Caco-2 (cell line): ENCODE results near the gene HAPLN3. TPM values are rescaled to one million over a fixed set of nuclear protein-coding genes. Genes with fewer than 3 reads are reported as not detected.

Experiments used
- BruUV-seq: library from RNA; stranded (reverse); fragments of 400-500 nt; replicated peaks from 2 replicates; lab custom pipeline; 2021; lab: Mats Ljungman, UMichigan
- CTCF ChIA-PET: fragments of 300-600 bp; sonication (Branson Sonifier 250); formaldehyde crosslinking; loops from one replicate; lab custom pipeline; 2022; ENCODE audit warnings: antibody characterized with exemption; lab: Charles Lee
- POLR2A ChIA-PET: fragments of 300-600 bp; sonication (Branson Sonifier 250); formaldehyde crosslinking; loops from one replicate; lab custom pipeline; 2022; ENCODE audit warnings: antibody characterized with exemption; lab: Charles Lee
- DNase-seq, 2 experiments: peaks; one replicate each; pipeline versions ENCODE4 v3.0.0 to v3.0.0-alpha.2; 2020 to 2022
- H3K27me3 ChIP-seq: replicated peaks from 2 replicates; pipeline ENCODE4 v1.6.0; 2011; ENCODE audit warnings: low read length; ENCODE audit not compliant: control insufficient read depth, insufficient read depth
- H3K36me3 ChIP-seq: 2 replicates; pipeline ENCODE4 v1.5.1; 2011; ENCODE audit warnings: low read length; ENCODE audit not compliant: control insufficient read depth, insufficient read depth
- H3K4me1 ChIP-seq: fragments of 250-450 bp; sonication (Bioruptor Pico); 2 replicates; pipeline ENCODE4 v1.5.1; 2020; ENCODE audit warnings: mild to moderate bottlenecking
- H3K4me3 ChIP-seq: 2 replicates; pipeline ENCODE4 v1.5.1; 2011; ENCODE audit warnings: low read depth, mild to moderate bottlenecking, control low read depth, low read length
- H3K9me3 ChIP-seq: fragments of 250-450 bp; sonication (Bioruptor Pico); 2 replicates; pipeline ENCODE4 v1.5.1; 2020; ENCODE audit warnings: mild to moderate bottlenecking, moderate library complexity
- H3K27ac Mint-ChIP-seq: one replicate; pipeline ENCODE4 v1.8.0; 2022; ENCODE audit warnings: mixed read lengths; ENCODE audit not compliant: unreplicated experiment
- H3K27me3 Mint-ChIP-seq: one replicate; pipeline ENCODE4 v1.8.0; 2022; ENCODE audit warnings: mixed read lengths; ENCODE audit not compliant: insufficient read depth, unreplicated experiment
- H3K36me3 Mint-ChIP-seq: one replicate; pipeline ENCODE4 v1.8.0; 2022; ENCODE audit warnings: mild to moderate bottlenecking, mixed read lengths; ENCODE audit not compliant: insufficient read depth, unreplicated experiment
- H3K4me1 Mint-ChIP-seq: one replicate; pipeline ENCODE4 v1.8.0; 2022; ENCODE audit warnings: low read depth, mixed read lengths; ENCODE audit not compliant: unreplicated experiment
- H3K4me3 Mint-ChIP-seq: one replicate; pipeline ENCODE4 v1.8.0; 2022; ENCODE audit warnings: mild to moderate bottlenecking, moderate library complexity, mixed read lengths; ENCODE audit not compliant: unreplicated experiment
- H3K9me3 Mint-ChIP-seq: one replicate; pipeline ENCODE4 v1.8.0; 2022; ENCODE audit warnings: mixed read lengths; ENCODE audit not compliant: unreplicated experiment
- intact Hi-C: fragments of 100-400 bp; cut with micrococcal nuclease; formaldehyde crosslinking; loops from one replicate; pipeline ENCODE4 v1.10.0; 2022; ENCODE audit not compliant: unreplicated experiment
- total RNA-seq: library from RNA; stranded (reverse); gene quantifications from 2 replicates; pipeline ENCODE4 v1.2.3, GENCODE V29; 2022
- TF ChIP-seq, protein P1 (sequence below), 2 experiments: fragments of 200-600 bp in 1 of 2; IDR thresholded peaks; 1 replicate in 1 of 2; 2 replicates in 1 of 2; pipeline versions ENCODE4 v1.5.1 to v1.8.0; 2011 to 2022; ENCODE audit warnings: antibody characterized with exemption in 1 of 2, control low read depth in 1 of 2, inconsistent platforms in 1 of 2, low read depth in 1 of 2, low read length in 1 of 2, mild to moderate bottlenecking in 1 of 2, moderate library complexity in 1 of 2; ENCODE audit not compliant: insufficient read depth in 1 of 2, severe bottlenecking in 1 of 2, unreplicated experiment in 1 of 2

HAPLN3 gene
- total RNA-seq, 1 experiment from 2014 or later, result 16.7 TPM

DNA sequence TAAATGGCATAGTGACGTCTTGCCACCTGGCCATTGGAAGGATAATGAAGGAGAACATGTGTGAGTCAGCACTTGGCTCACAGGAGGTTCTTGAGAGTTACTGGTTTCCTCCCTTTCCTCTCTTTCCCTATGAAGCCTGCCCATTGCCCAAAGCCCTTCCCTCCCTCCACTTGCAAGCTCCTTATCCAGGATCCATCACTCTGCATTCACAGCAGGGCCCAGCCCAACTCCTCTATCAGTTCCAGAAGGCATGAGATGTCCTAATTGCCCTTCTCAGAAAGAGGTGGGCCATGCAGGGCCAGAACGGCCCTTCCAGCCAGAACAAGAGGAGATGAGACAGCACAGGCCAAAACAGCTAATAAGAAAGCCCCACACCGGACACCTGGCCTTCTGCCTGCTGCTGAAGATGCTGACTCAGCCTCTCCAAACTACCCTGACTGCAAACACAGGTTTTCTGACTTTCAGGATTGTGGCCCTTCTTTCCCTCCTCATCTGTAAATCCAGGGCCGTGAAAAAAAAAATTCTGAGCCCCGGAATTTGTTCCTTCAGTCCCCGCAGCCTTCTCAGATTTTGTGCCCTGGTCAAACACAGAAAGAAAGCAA, 29.7 kb downstream of the HAPLN3 start:
- no peaks in the 10 kb centered on the region for H3K27me3 ChIP-seq
- peaks cover 5% of the 10 kb centered on the region for H3K27me3 Mint-ChIP-seq
- H3K36me3 Mint-ChIP-seq, result no peaks in the 10 kb centered on the region
- ChIA-PET CTCF (no interaction called here), POLR2A (no interaction called here)
- H3K4me1 ChIP-seq, result no peaks in the 10 kb centered on the region
- no peaks in the 10 kb centered on the region for H3K36me3 ChIP-seq
- no peak overlapping the region for H3K27ac Mint-ChIP-seq
- H3K9me3 ChIP-seq, result no peaks in the 10 kb centered on the region
- H3K9me3 Mint-ChIP-seq, result no peaks in the 10 kb centered on the region
- DNase-seq, result no peak
- H3K4me3 ChIP-seq, result no peak overlapping the region
- H3K4me1 Mint-ChIP-seq, result no peaks in the 10 kb centered on the region
- H3K4me3 Mint-ChIP-seq, result no peak overlapping the region
- TF ChIP-seq, protein P1, sequence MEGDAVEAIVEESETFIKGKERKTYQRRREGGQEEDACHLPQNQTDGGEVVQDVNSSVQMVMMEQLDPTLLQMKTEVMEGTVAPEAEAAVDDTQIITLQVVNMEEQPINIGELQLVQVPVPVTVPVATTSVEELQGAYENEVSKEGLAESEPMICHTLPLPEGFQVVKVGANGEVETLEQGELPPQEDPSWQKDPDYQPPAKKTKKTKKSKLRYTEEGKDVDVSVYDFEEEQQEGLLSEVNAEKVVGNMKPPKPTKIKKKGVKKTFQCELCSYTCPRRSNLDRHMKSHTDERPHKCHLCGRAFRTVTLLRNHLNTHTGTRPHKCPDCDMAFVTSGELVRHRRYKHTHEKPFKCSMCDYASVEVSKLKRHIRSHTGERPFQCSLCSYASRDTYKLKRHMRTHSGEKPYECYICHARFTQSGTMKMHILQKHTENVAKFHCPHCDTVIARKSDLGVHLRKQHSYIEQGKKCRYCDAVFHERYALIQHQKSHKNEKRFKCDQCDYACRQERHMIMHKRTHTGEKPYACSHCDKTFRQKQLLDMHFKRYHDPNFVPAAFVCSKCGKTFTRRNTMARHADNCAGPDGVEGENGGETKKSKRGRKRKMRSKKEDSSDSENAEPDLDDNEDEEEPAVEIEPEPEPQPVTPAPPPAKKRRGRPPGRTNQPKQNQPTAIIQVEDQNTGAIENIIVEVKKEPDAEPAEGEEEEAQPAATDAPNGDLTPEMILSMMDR (IDR thresholded peaks at IDR 0.05; ENCODE audit: insufficient read depth in 1 of 2, low read depth in 1 of 2, low read length in 1 of 2, severe bottlenecking in 1 of 2, unreplicated experiment in 1 of 2), result no peak
- no TSS peak for BruUV-seq
- intact Hi-C loops, result no loop called here

DNA sequence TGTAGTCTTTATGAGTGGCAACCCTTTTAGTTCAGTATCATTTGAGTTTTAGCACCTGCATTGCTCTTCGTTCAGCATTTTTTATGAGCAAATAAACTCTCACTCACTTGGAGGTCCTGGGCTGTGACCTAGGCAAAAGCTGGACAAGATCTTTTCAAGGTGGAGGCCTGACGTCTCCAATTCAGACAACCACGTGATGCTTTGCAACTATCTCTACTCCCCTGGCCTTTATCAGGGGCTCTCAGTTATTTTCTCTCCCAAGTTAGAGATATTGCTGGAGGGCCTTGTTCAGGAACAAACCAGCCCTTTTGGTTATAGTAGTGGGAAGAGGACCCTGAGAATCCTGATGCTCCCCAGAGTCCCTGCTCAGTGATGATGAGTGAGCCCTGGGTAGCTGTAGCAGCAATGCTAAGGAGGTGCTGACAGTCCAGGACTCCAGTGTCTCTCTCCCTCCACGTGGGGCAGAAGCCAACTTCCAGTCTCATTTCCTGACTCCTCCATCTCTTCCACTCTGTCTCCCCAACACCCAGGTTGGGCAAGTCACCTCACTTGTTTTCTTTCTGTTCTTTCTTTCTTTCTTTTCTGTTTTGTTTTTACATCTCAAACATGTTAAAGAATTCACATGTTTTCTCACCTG, 30.4 kb downstream of the HAPLN3 start:
- Histone ChIP-seq H3K9me3 (no peaks in the 10 kb centered on the region), H3K4me3 (no peak overlapping the region), H3K4me1 (no peaks in the 10 kb centered on the region), H3K36me3 (no peaks in the 10 kb centered on the region), H3K27me3 (no peaks in the 10 kb centered on the region)
- ChIA-PET CTCF (no interaction called here), POLR2A (no interaction called here)
- H3K27me3 Mint-ChIP-seq, result peaks cover 5% of the 10 kb centered on the region
- DNase-seq, result no peak
- TF ChIP-seq, protein P1 (IDR thresholded peaks at IDR 0.05; ENCODE audit: insufficient read depth in 1 of 2, low read depth in 1 of 2, low read length in 1 of 2, severe bottlenecking in 1 of 2, unreplicated experiment in 1 of 2), result no peak
- no peaks in the 10 kb centered on the region for H3K9me3 Mint-ChIP-seq
- intact Hi-C loops, result no loop called here
- no peaks in the 10 kb centered on the region for H3K36me3 Mint-ChIP-seq
- no peak overlapping the region for H3K4me3 Mint-ChIP-seq
- H3K4me1 Mint-ChIP-seq, result no peaks in the 10 kb centered on the region
- H3K27ac Mint-ChIP-seq, result no peak overlapping the region
- BruUV-seq, result no TSS peak

DNA sequence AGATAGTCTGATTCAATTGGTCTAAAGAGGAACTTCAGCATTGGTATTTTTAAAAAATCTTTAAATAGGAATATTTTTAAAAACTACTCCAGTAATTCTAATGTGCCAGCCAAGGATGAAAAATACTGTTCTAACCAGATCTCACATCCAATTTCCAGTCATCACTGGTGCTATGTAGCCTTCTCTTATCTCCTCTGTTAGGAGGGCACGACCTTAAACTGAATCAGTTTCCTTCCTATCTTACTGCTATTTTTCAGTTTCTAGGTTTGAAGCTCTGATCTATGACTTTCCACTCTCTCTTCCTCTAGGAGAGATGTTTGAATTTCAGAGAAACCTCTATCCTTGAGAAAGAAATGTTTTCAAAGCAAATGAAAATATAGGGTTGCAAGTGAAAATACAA, 31.9 kb downstream of the HAPLN3 start:
- intact Hi-C loops, result no loop called here
- CTCF ChIA-PET, result no interaction called here
- TF ChIP-seq, protein P1 (IDR thresholded peaks at IDR 0.05; ENCODE audit: insufficient read depth in 1 of 2, low read depth in 1 of 2, low read length in 1 of 2, severe bottlenecking in 1 of 2, unreplicated experiment in 1 of 2), result no peak
- no peaks in the 10 kb centered on the region for H3K27me3 ChIP-seq
- H3K9me3 ChIP-seq, result no peaks in the 10 kb centered on the region
- H3K4me3 ChIP-seq, result no peak overlapping the region
- Mint-ChIP-seq H3K9me3 (no peaks in the 10 kb centered on the region), H3K4me1 (no peaks in the 10 kb centered on the region), H3K36me3 (no peaks in the 10 kb centered on the region), H3K27ac (no peak overlapping the region), H3K27me3 (peaks cover 5% of the 10 kb centered on the region), H3K4me3 (no peak overlapping the region)
- no peaks in the 10 kb centered on the region for H3K36me3 ChIP-seq
- no TSS peak for BruUV-seq
- DNase-seq, result no peak
- POLR2A ChIA-PET, result no interaction called here
- H3K4me1 ChIP-seq, result no peaks in the 10 kb centered on the region
